Measurements from ENCODE around the gene FLT3.
"Not testable (repeated sequence)": the region's sequence is repeated elsewhere in the genome, so short reads cannot be mapped to it uniquely, and the experiment has no call there.

GRCh38 chr13:28005016-28005415 lies 95.4 kb downstream of the FLT3 start:
- TF ChIP-seq POLR2A, CTCF, POLR2AphosphoS5 (IDR thresholded peaks at IDR 0.05): not testable (repeated sequence)
